Measurements from ENCODE around the gene FAM161A.

Gene FAM161A

GRCh38 chr2:61853847-61854563 lies at the start of gene FAM161A:
Gene FAM161A, minus strand, starts transcription at chr2:61854060. Its CDS starts 19 bp downstream, at chr2:61854041.
- no peak for TF ChIP-seq CTCF (IDR thresholded peaks at IDR 0.05; ENCODE audit: low read depth, low read length)
- peak; percentile 89 for DNase-seq (ENCODE audit: low read depth, low spot score)
- in situ Hi-C loops (cut with HindIII; ENCODE audit: low sequenced_read_pairs): no loop called here
- peak within 1 kb of the TSS; percentile 91 for H3K4me3 ChIP-seq (ENCODE audit: low read depth, low read length)

GRCh38 chr2:61900281-61900680 lies 46.4 kb upstream of the FAM161A start:
- no peak overlapping the region for H3K4me3 ChIP-seq (ENCODE audit: low read depth, low read length)
- DNase-seq (ENCODE audit: low read depth, low spot score): no peak
- no peak for TF ChIP-seq CTCF (IDR thresholded peaks at IDR 0.05; ENCODE audit: low read depth, low read length)
- in situ Hi-C loops (cut with HindIII; ENCODE audit: low sequenced_read_pairs): no loop called here

- TF ChIP-seq CTCF (IDR thresholded peaks at IDR 0.05; ENCODE audit: low read depth, low read length): peak; percentile 53
- H3K4me3 ChIP-seq (ENCODE audit: low read depth, low read length): no peak overlapping the region
- peak; percentile 12 for DNase-seq (ENCODE audit: low read depth, low spot score)
- in situ Hi-C loops (cut with HindIII; ENCODE audit: low sequenced_read_pairs): no loop called here
These were observed 45.0 kb upstream of the FAM161A start for GRCh38 chr2:61898810-61899209.

- TF ChIP-seq CTCF (IDR thresholded peaks at IDR 0.05; ENCODE audit: low read depth, low read length): no peak
- H3K4me3 ChIP-seq (ENCODE audit: low read depth, low read length): peak within 1 kb of the TSS; percentile 100
- in situ Hi-C loops (cut with HindIII; ENCODE audit: low sequenced_read_pairs): no loop called here
- DNase-seq (ENCODE audit: low read depth, low spot score): peak; percentile 86
These were observed 34.6 kb upstream of the FAM161A start, which contains the start of gene CCT4 for GRCh38 chr2:61888267-61889055. Gene CCT4, minus strand, starts transcription at chr2:61888656. Its CDS starts 149 bp downstream, at chr2:61888507.

- peak overlapping the region; percentile 100 for H3K4me3 ChIP-seq (ENCODE audit: low read depth, low read length)
- in situ Hi-C loops (cut with HindIII; ENCODE audit: low sequenced_read_pairs): no loop called here
- TF ChIP-seq CTCF (IDR thresholded peaks at IDR 0.05; ENCODE audit: low read depth, low read length): no peak
- DNase-seq (ENCODE audit: low read depth, low spot score): peak; percentile 38
These were observed 33.9 kb upstream of the FAM161A start for GRCh38 chr2:61887717-61888266.

GRCh38 chr2:61885896-61886603 lies 32.2 kb upstream of the FAM161A start:
- in situ Hi-C loops (cut with HindIII; ENCODE audit: low sequenced_read_pairs): no loop called here
- DNase-seq (ENCODE audit: low read depth, low spot score): no peak
- H3K4me3 ChIP-seq (ENCODE audit: low read depth, low read length): no peak overlapping the region

More at GRCh38 chr2:61885896-61886603, 32.2 kb upstream of the FAM161A start:
- no peak for TF ChIP-seq CTCF (IDR thresholded peaks at IDR 0.05; ENCODE audit: low read depth, low read length)
